Neuronal stem cell (in vitro differentiated cells): Measurements from ENCODE around the gene ADCY2.

ENCODE experiments used
- DNase-seq: peaks from one replicate; pipeline ENCODE4 v3.0.0-alpha.2; 2013; ENCODE audit warnings: low spot score
- H2AFZ ChIP-seq: one replicate; pipeline ENCODE4 v1.6.1; 2013; ENCODE audit warnings: mild to moderate bottlenecking, low read length, inconsistent platforms
- H2AK5ac ChIP-seq: 2 replicates; pipeline ENCODE4 v1.6.1; 2013; ENCODE audit warnings: low read depth, mild to moderate bottlenecking, inconsistent platforms, low read length, moderate library complexity, mixed read lengths
- H2BK120ac ChIP-seq: 2 replicates; pipeline ENCODE4 v1.6.1; 2013; ENCODE audit warnings: low read depth, mild to moderate bottlenecking, inconsistent platforms, low read length, moderate library complexity, mixed read lengths
- H2BK12ac ChIP-seq: one replicate; pipeline ENCODE4 v1.6.1; 2013; ENCODE audit warnings: low read length, inconsistent platforms
- H2BK15ac ChIP-seq: 2 replicates; pipeline ENCODE4 v1.6.1; 2013; ENCODE audit warnings: mild to moderate bottlenecking, low read length, inconsistent platforms, mixed read lengths
- H2BK5ac ChIP-seq: one replicate; pipeline ENCODE4 v1.6.1; 2013; ENCODE audit warnings: inconsistent platforms, mild to moderate bottlenecking, low read length, moderate library complexity
- H3K14ac ChIP-seq: one replicate; pipeline ENCODE4 v1.6.1; 2013; ENCODE audit warnings: low read length, inconsistent platforms
- H3K18ac ChIP-seq: 2 replicates; pipeline ENCODE4 v1.6.1; 2013; ENCODE audit warnings: low read length, inconsistent platforms
- H3K23ac ChIP-seq: 2 replicates; pipeline ENCODE4 v1.6.1; 2013; ENCODE audit warnings: low read depth, mild to moderate bottlenecking, mixed read lengths, low read length, inconsistent platforms; ENCODE audit not compliant: poor library complexity
- H3K27ac ChIP-seq: replicated peaks from 3 replicates; pipeline ENCODE4 v1.5.1; 2013; ENCODE audit warnings: low read length, inconsistent platforms
- H3K27me3 ChIP-seq, 3 experiments: 2 replicates each; pipeline ENCODE4 v1.6.1; 2013; ENCODE audit warnings: low read length in 3 of 3, mild to moderate bottlenecking in 2 of 3, inconsistent platforms in 1 of 3, low read depth in 1 of 3, mixed read lengths in 1 of 3, moderate library complexity in 1 of 3; ENCODE audit not compliant: control insufficient read depth in 3 of 3, insufficient read depth in 3 of 3
- H3K36me3 ChIP-seq, 2 donors: replicated peaks in 1 of 2; 2 replicates each; pipeline ENCODE4 v1.6.1; 2013; ENCODE audit warnings: low read length in 2 of 2; ENCODE audit not compliant: control insufficient read depth in 2 of 2, insufficient read depth in 2 of 2
- H3K4ac ChIP-seq: 2 replicates; pipeline ENCODE4 v1.6.1; 2013; ENCODE audit warnings: inconsistent platforms, mild to moderate bottlenecking, low read length, moderate library complexity
- H3K4me1 ChIP-seq, 2 donors: 1 replicate in 1 of 2; 2 replicates in 1 of 2; pipeline ENCODE4 v1.6.1; 2013; ENCODE audit warnings: low read length in 2 of 2, low read depth in 1 of 2; ENCODE audit not compliant: control insufficient read depth in 2 of 2, insufficient read depth in 1 of 2
- H3K4me2 ChIP-seq: one replicate; pipeline ENCODE4 v1.6.1; 2013; ENCODE audit warnings: mild to moderate bottlenecking, low read length, inconsistent platforms; ENCODE audit not compliant: insufficient read depth, poor library complexity, severe bottlenecking
- H3K4me3 ChIP-seq, 2 donors: 2 replicates each; pipeline ENCODE4 v1.5.1; 2013; ENCODE audit warnings: low read length in 2 of 2, mild to moderate bottlenecking in 2 of 2, inconsistent platforms in 1 of 2, moderate library complexity in 1 of 2
- H3K79me1 ChIP-seq: one replicate; pipeline ENCODE4 v1.6.1; 2013; ENCODE audit warnings: low read depth, mild to moderate bottlenecking, inconsistent platforms, low read length, moderate library complexity
- H3K9ac ChIP-seq: one replicate; pipeline ENCODE4 v1.6.1; 2013; ENCODE audit warnings: mild to moderate bottlenecking, low read depth, low read length, inconsistent platforms; ENCODE audit not compliant: poor library complexity
- H3K9me3 ChIP-seq, 2 donors: replicated peaks in 1 of 2; 2 replicates each; pipeline versions ENCODE3 to v1.6.1; 2013; ENCODE audit warnings: low read length in 2 of 2, mild to moderate bottlenecking in 2 of 2, inconsistent platforms in 1 of 2, low read depth in 1 of 2, mixed read lengths in 1 of 2, moderate library complexity in 1 of 2; ENCODE audit not compliant: control insufficient read depth in 2 of 2, insufficient read depth in 1 of 2
- H4K8ac ChIP-seq: one replicate; pipeline ENCODE4 v1.6.1; 2013; ENCODE audit warnings: low read depth, mild to moderate bottlenecking, inconsistent platforms, low read length, moderate library complexity
- H4K91ac ChIP-seq: one replicate; pipeline ENCODE4 v1.6.1; 2013; ENCODE audit warnings: low read length, low read depth, mild to moderate bottlenecking, inconsistent platforms; ENCODE audit not compliant: poor library complexity
- WGBS, 2 donors: extraction: QIAGEN DNeasy Blood & Tissue Kit; methylation state at CpG; one replicate each; pipeline ENCODE4 v1.1.7; 2013; ENCODE audit warnings: missing lambda C conversion rate in 2 of 2, mixed read lengths in 1 of 2; ENCODE audit not compliant: insufficient read length in 2 of 2, insufficient replicate concordance in 1 of 2; ENCODE audit errors: extremely low coverage in 2 of 2; 5-methylcytosine and 5-hydroxymethylcytosine counted together

Gene ADCY2

GRCh38 chr5:7671381-7671993 lies 275.5 kb downstream of the ADCY2 start:
- Histone ChIP-seq H3K4me1 (no peaks in the 10 kb centered on the region), H3K18ac (no peak overlapping the region), H2BK15ac (no peak overlapping the region), H4K8ac (no peak overlapping the region), H3K27ac (no peak overlapping the region), H3K79me1 (no peaks in the 10 kb centered on the region), H3K27me3 (no peaks in the 10 kb centered on the region), H3K14ac (no peak overlapping the region), H3K9me3 (peaks cover 2 to 8% of the 10 kb centered on the region in 2 donors), H4K91ac (no peak overlapping the region), H3K4me2 (no peak overlapping the region), H3K4ac (no peak overlapping the region), H2AK5ac (no peak overlapping the region), H3K36me3 (no peaks in the 10 kb centered on the region), H3K9ac (no peak overlapping the region), H2AFZ (no peak overlapping the region), H2BK12ac (no peak overlapping the region), H2BK5ac (no peak overlapping the region), H3K23ac (no peak overlapping the region), H2BK120ac (no peak overlapping the region), H3K4me3 (no peak overlapping the region)
- WGBS, 2 donors, result no CpG with 5 or more reads among the region's 7 CpGs
- DNase-seq, result no peak

GRCh38 chr5:7673658-7674057 lies 277.7 kb downstream of the ADCY2 start:
- H3K9me3 ChIP-seq, result peaks cover 2 to 8% of the 10 kb centered on the region in 2 donors
- H3K4me3 ChIP-seq, result no peak overlapping the region

GRCh38 chr5:7676455-7676854 lies 280.5 kb downstream of the ADCY2 start:
- H3K4ac ChIP-seq, result no peak overlapping the region
- no CpG with 5 or more reads among the region's 3 CpGs for WGBS, 2 donors
- no peaks in the 10 kb centered on the region for H3K4me1 ChIP-seq
- H3K23ac ChIP-seq, result no peak overlapping the region
- no peak overlapping the region for H3K9ac ChIP-seq
- H3K14ac ChIP-seq, result no peak overlapping the region
- no peak overlapping the region for H2BK5ac ChIP-seq
- H3K9me3 ChIP-seq, result no peaks in the 10 kb centered on the region
- no peak overlapping the region for H4K91ac ChIP-seq
- H3K79me1 ChIP-seq, result no peaks in the 10 kb centered on the region
- H2BK15ac ChIP-seq, result no peak overlapping the region
- DNase-seq, result no peak
- no peak overlapping the region for H3K27ac ChIP-seq
- no peak overlapping the region for H2BK12ac ChIP-seq
- no peak overlapping the region for H3K18ac ChIP-seq
- H3K4me2 ChIP-seq, result no peak overlapping the region
- no peaks in the 10 kb centered on the region for H3K36me3 ChIP-seq
- no peak overlapping the region for H4K8ac ChIP-seq
- H2AFZ ChIP-seq, result no peak overlapping the region
- no peak overlapping the region for H2BK120ac ChIP-seq
- H3K27me3 ChIP-seq, result no peaks in the 10 kb centered on the region
- no peak overlapping the region for H2AK5ac ChIP-seq
- no peak overlapping the region for H3K4me3 ChIP-seq

More at GRCh38 chr5:7673658-7674057, 277.7 kb downstream of the ADCY2 start:
- Histone ChIP-seq H3K4ac (no peak overlapping the region), H3K4me2 (no peak overlapping the region), H4K91ac (no peak overlapping the region), H3K18ac (no peak overlapping the region), H2BK120ac (no peak overlapping the region), H2BK15ac (no peak overlapping the region), H3K79me1 (no peaks in the 10 kb centered on the region), H3K27ac (no peak overlapping the region), H2BK12ac (no peak overlapping the region), H3K27me3 (no peaks in the 10 kb centered on the region), H3K14ac (no peak overlapping the region), H3K23ac (no peak overlapping the region), H3K36me3 (no peaks in the 10 kb centered on the region), H3K4me1 (no peaks in the 10 kb centered on the region), H2AFZ (no peak overlapping the region), H2AK5ac (peak overlapping the region; percentile 46), H3K9ac (no peak overlapping the region), H2BK5ac (peak overlapping the region; percentile 24), H4K8ac (peak overlapping the region; percentile 30)
- no peak for DNase-seq
- no CpG with 5 or more reads among the region's 7 CpGs for WGBS, 2 donors

GRCh38 chr5:7678030-7678429 lies 282.1 kb downstream of the ADCY2 start:
- no peak overlapping the region for H3K4ac ChIP-seq
- no peak overlapping the region for H2BK5ac ChIP-seq
- no peaks in the 10 kb centered on the region for H3K4me1 ChIP-seq
- H3K9me3 ChIP-seq, result no peaks in the 10 kb centered on the region
- no peak overlapping the region for H3K23ac ChIP-seq
- no CpG with 5 or more reads among the region's 4 CpGs for WGBS, 2 donors
- no peak overlapping the region for H4K91ac ChIP-seq
- H3K4me3 ChIP-seq, result no peak overlapping the region
- no peak overlapping the region for H3K18ac ChIP-seq
- H2AFZ ChIP-seq, result no peak overlapping the region
- no peaks in the 10 kb centered on the region for H3K79me1 ChIP-seq
- no peak for DNase-seq
- no peak overlapping the region for H3K9ac ChIP-seq
- no peak overlapping the region for H3K4me2 ChIP-seq
- no peak overlapping the region for H3K14ac ChIP-seq
- H2AK5ac ChIP-seq, result no peak overlapping the region
- H2BK15ac ChIP-seq, result no peak overlapping the region
- H3K27me3 ChIP-seq, result no peaks in the 10 kb centered on the region
- no peak overlapping the region for H2BK120ac ChIP-seq
- no peaks in the 10 kb centered on the region for H3K36me3 ChIP-seq
- no peak overlapping the region for H4K8ac ChIP-seq
- no peak overlapping the region for H2BK12ac ChIP-seq
- no peak overlapping the region for H3K27ac ChIP-seq
